ENCODE measurements around the gene F12.
A peak's percentile ranks its signal among the peaks of the same experiment; 100 is the strongest.

F12 gene

GRCh38 chr5:177446200-177447065, 37.1 kb upstream of the F12 start, which contains the start of gene PRR7:
Gene PRR7, plus strand, starts transcription at chr5:177446814. Its CDS starts 8,254 bp downstream, at chr5:177455068.
- DNase-seq, result peak; percentile 48 to 75 (median 60)

- DNase-seq, result no peak
Observed at GRCh38 chr5:177445917-177446199, 36.5 kb upstream of the F12 start.

GRCh38 chr5:177445052-177445916, 35.9 kb upstream of the F12 start:
- DNase-seq, result peak in 2 of 5 donors; percentile 31 to 37

GRCh38 chr5:177444106-177445051, 35.0 kb upstream of the F12 start:
- DNase-seq, result no peak

- no peak for DNase-seq
Observed at GRCh38 chr5:177443144-177443983, 34.0 kb upstream of the F12 start.

GRCh38 chr5:177442066-177442826, 32.9 kb upstream of the F12 start:
- no peak for DNase-seq

GRCh38 chr5:177440990-177441780, 31.8 kb upstream of the F12 start:
- DNase-seq, result no peak

GRCh38 chr5:177440211-177440989, 31.0 kb upstream of the F12 start:
- peak in 3 of 5 donors; percentile 40 to 54 (median 49) for DNase-seq

- DNase-seq, result no peak
Observed at GRCh38 chr5:177439518-177440053, 30.2 kb upstream of the F12 start.

- DNase-seq, result no peak
Observed at GRCh38 chr5:177438468-177438867, 29.1 kb upstream of the F12 start.

- no peak for DNase-seq
Observed at GRCh38 chr5:177437623-177438022, 28.3 kb upstream of the F12 start.

- DNase-seq, result no peak
Observed at GRCh38 chr5:177435847-177436536, 26.6 kb upstream of the F12 start.

GRCh38 chr5:177434942-177435738, 25.8 kb upstream of the F12 start:
- DNase-seq, result no peak

- DNase-seq, result peak in 2 of 5 donors; percentile 37 to 75
Observed at GRCh38 chr5:177434437-177434836, 25.1 kb upstream of the F12 start.

- DNase-seq, result no peak
Observed at GRCh38 chr5:177433658-177434217, 24.4 kb upstream of the F12 start.

GRCh38 chr5:177432839-177433657, 23.7 kb upstream of the F12 start:
- no peak for DNase-seq
